MM.1S (cell line): Measurements from ENCODE around the gene TLCD3B.

Experiments
- CTCF ChIP-seq: fragments of 300-600 bp; sonication (generic); IDR thresholded peaks from 2 replicates; pipeline ENCODE4 v1.5.1; 2016; ENCODE audit warnings: antibody characterized with exemption, low read length, mixed read lengths
- EZH2 ChIP-seq: fragments of 300-600 bp; sonication (generic); optimal IDR thresholded peaks from 2 replicates; pipeline ENCODE3; 2017; ENCODE audit warnings: low read depth, mild to moderate bottlenecking, antibody characterized with exemption, low read length, mixed read lengths
- EZH2phosphoT487 ChIP-seq: fragments of 300-600 bp; sonication (generic); IDR thresholded peaks from 2 replicates; pipeline ENCODE4 v1.6.1; 2018; ENCODE audit warnings: antibody characterized with exemption, low read length

- TF ChIP-seq CTCF (no peak), EZH2 (no peak), EZH2phosphoT487 (no peak)
These were observed 12.3 kb downstream of the TLCD3B start for GRCh38 chr16:30018731-30019158.
